NCI-H1694 (cell line): Measurements from ENCODE around the gene GULP1.

Experiments
- DNase-seq: peaks from one replicate; lab custom pipeline; 2025; lab: John Stamatoyannopoulos, UW

Gene GULP1

GRCh38 chr2:188322569-188323551, 31.2 kb downstream of the GULP1 start:
- no peak for DNase-seq

- no peak for DNase-seq
These were observed 32.4 kb downstream of the GULP1 start for GRCh38 chr2:188324067-188324466.

GRCh38 chr2:188326290-188326668, 34.6 kb downstream of the GULP1 start:
- no peak for DNase-seq

- no peak for DNase-seq
These were observed 35.1 kb downstream of the GULP1 start for GRCh38 chr2:188326669-188327301.

- no peak for DNase-seq
These were observed 36.0 kb downstream of the GULP1 start for GRCh38 chr2:188327518-188328213.

GRCh38 chr2:188328419-188328818, 36.7 kb downstream of the GULP1 start:
- DNase-seq, result no peak

- DNase-seq, result no peak
These were observed 38.8 kb downstream of the GULP1 start for GRCh38 chr2:188330316-188331053.

GRCh38 chr2:188332619-188333018, 40.9 kb downstream of the GULP1 start:
- no peak for DNase-seq

GRCh38 chr2:188333751-188334524, 42.3 kb downstream of the GULP1 start:
- no peak for DNase-seq

- DNase-seq, result no peak
These were observed 46.8 kb downstream of the GULP1 start for GRCh38 chr2:188338463-188338862.

GRCh38 chr2:188340257-188340656, 48.6 kb downstream of the GULP1 start:
- DNase-seq, result no peak

- no peak for DNase-seq
These were observed 53.3 kb downstream of the GULP1 start for GRCh38 chr2:188345020-188345419.

GRCh38 chr2:188345426-188345825, 53.8 kb downstream of the GULP1 start:
- DNase-seq, result no peak

GRCh38 chr2:188345831-188346458, 54.3 kb downstream of the GULP1 start:
- DNase-seq, result no peak

GRCh38 chr2:188349019-188349418, 57.3 kb downstream of the GULP1 start:
- DNase-seq, result no peak

- no peak for DNase-seq
These were observed 61.6 kb downstream of the GULP1 start for GRCh38 chr2:188353282-188353681.

- DNase-seq, result no peak
These were observed 69.0 kb downstream of the GULP1 start for GRCh38 chr2:188360485-188361263.

- no peak for DNase-seq
These were observed 72.5 kb downstream of the GULP1 start for GRCh38 chr2:188364033-188364630.

- no peak for DNase-seq
These were observed 73.5 kb downstream of the GULP1 start for GRCh38 chr2:188365058-188365641.
